AG20443 (cell line): ENCODE results near the gene MAP9.
"Not testable (repeated sequence)": the region's sequence is repeated elsewhere in the genome, so short reads cannot be mapped to it uniquely, and the experiment has no call there.

Experiments
- DNase-seq: peaks from one replicate; pipeline ENCODE4 v3.0.0; 2012; ENCODE audit warnings: low spot score, mixed read lengths

Gene MAP9

GRCh38 chr4:155376387-155377268, at the start of gene MAP9:
TSS of gene MAP9 (minus strand) at chr4:155376965. CDS start at chr4:155375850, 1,115 bp downstream.
- DNase-seq, result peak; percentile 81

- DNase-seq, result not testable (repeated sequence)
Measured at GRCh38 chr4:155424778-155425177, 48.0 kb upstream of the MAP9 start.

- DNase-seq, result no peak
Measured at GRCh38 chr4:155423671-155424070, 46.9 kb upstream of the MAP9 start.

- peak; percentile 15 for DNase-seq
Measured at GRCh38 chr4:155419266-155419665, 42.5 kb upstream of the MAP9 start.

- DNase-seq, result no peak
Measured at GRCh38 chr4:155415662-155416061, 38.9 kb upstream of the MAP9 start.

- DNase-seq, result no peak
Measured at GRCh38 chr4:155413451-155413850, 36.7 kb upstream of the MAP9 start.

GRCh38 chr4:155411546-155411945, 34.8 kb upstream of the MAP9 start:
- no peak for DNase-seq

- no peak for DNase-seq
Measured at GRCh38 chr4:155408796-155409195, 32.0 kb upstream of the MAP9 start.

- DNase-seq, result no peak
Measured at GRCh38 chr4:155407480-155407879, 30.7 kb upstream of the MAP9 start.

- no peak for DNase-seq
Measured at GRCh38 chr4:155405059-155405458, 28.3 kb upstream of the MAP9 start.

- peak; percentile 27 for DNase-seq
Measured at GRCh38 chr4:155403886-155404285, 27.1 kb upstream of the MAP9 start.

GRCh38 chr4:155402941-155403340, 26.2 kb upstream of the MAP9 start:
- DNase-seq, result no peak

GRCh38 chr4:155400893-155401292, 24.1 kb upstream of the MAP9 start:
- DNase-seq, result no peak

- DNase-seq, result no peak
Measured at GRCh38 chr4:155399974-155400697, 23.4 kb upstream of the MAP9 start.

GRCh38 chr4:155392481-155393184, 15.9 kb upstream of the MAP9 start:
- peak; percentile 54 for DNase-seq

- DNase-seq, result no peak
Measured at GRCh38 chr4:155391932-155392331, 15.2 kb upstream of the MAP9 start.

- DNase-seq, result no peak
Measured at GRCh38 chr4:155388162-155388561, 11.4 kb upstream of the MAP9 start.

- DNase-seq, result no peak
Measured at GRCh38 chr4:155383541-155383940, 6.8 kb upstream of the MAP9 start.

- DNase-seq, result no peak
Measured at GRCh38 chr4:155377276-155377675, 511 bp upstream of the MAP9 start.

GRCh38 chr4:155371432-155372043, 5.2 kb downstream of the MAP9 start:
- no peak for DNase-seq

GRCh38 chr4:155367608-155368007, 9.2 kb downstream of the MAP9 start:
- DNase-seq, result no peak

GRCh38 chr4:155353923-155354540, 22.7 kb downstream of the MAP9 start:
- DNase-seq, result peak; percentile 43
